Measurements from ENCODE around the gene PCYOX1L.
"Not testable (repeated sequence)": the region's sequence is repeated elsewhere in the genome, so short reads cannot be mapped to it uniquely, and the experiment has no call there.

The PCYOX1L gene

GRCh38 chr5:149389552-149390495 is 32.0 kb downstream of the PCYOX1L start:
- no peak for DNase-seq

- DNase-seq: not testable (repeated sequence)
These were observed 33.2 kb downstream of the PCYOX1L start for GRCh38 chr5:149391076-149391475.

GRCh38 chr5:149391524-149391923 is 33.7 kb downstream of the PCYOX1L start:
- no peak for DNase-seq

DNA sequence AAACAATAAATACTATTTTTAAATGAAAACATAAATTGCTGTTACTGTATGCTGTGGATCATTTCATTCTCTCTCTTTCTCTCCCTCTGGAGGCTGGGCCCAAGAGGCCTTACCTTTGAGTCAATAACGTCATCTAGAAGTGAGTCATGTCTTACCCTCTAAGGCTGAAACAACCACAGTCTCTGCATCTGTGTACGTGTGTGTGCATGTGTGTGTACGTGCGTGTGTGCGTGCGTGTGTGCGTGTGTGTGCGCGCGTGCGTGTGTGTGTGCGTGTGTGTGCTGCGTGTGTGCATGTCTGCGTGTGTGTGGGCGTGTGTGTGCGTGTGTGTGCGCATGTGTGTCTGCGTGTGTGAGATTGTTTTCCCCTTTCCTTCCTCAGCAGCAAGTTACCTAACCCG is 34.9 kb downstream of the PCYOX1L start:
- DNase-seq: no peak

DNA sequence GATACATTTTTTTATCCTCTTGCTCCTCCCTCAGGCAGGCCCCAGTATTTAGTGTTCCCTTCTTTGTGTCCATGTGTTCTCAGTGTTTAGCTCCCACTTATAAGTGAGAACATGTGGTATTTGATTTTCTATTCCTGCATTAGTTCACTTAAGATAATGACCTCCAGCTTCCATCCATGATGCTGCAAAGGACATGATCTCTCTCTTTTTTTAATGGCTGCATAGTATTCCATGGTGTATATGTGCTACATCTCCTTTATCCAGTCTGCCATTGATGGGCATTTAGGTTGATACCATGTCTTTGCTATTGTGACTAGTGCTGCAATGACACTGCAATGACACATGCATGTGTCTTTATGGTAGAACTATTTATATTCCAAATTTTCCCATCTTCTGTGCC is 37.1 kb downstream of the PCYOX1L start:
- DNase-seq: not testable (repeated sequence)

DNA sequence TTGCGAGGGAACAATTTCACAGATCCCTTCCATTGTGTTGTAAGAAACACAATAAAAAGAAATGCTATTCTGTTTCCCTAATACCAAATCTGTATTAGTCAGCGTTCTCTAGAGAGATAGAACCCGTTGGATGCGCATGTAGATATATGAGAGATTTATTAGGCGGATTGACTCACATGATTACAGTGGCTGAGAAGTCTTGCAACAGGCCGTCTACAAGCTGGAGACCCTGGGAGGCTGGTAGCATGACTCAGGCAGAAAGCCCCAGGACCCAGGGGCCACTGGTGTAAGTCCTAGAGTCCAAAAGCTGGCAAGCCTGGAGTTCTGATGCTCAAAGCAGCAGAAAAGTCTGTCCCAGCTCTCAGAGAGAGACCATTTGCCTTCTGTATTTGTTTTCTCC is 39.7 kb downstream of the PCYOX1L start:
- no peak for DNase-seq

- not testable (repeated sequence) for DNase-seq
These were observed 41.0 kb downstream of the PCYOX1L start for GRCh38 chr5:149398747-149399266.

- DNase-seq: no peak
These were observed 41.9 kb downstream of the PCYOX1L start for GRCh38 chr5:149399775-149400174.

DNA sequence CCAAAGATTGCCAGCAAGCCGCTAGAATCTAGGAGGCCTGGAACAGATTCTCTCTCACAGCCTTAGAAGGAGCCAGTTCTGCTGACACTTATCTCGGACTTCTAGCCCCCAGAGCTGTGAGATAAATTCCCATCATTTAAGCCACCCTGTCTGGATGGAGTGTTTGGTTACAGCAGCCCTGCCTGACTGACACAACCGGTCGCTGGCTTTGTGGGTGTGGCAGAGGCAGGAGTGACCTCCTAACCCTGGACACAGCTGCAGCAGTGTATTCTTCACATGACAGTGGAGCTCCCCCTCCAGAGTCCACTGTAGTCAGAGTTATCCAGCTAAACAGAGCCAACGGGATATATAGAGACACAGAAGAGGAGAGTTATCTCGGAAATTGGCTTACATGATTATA is 42.5 kb downstream of the PCYOX1L start:
- DNase-seq: no peak

GRCh38 chr5:149401051-149401450 is 43.2 kb downstream of the PCYOX1L start:
- no peak for DNase-seq

GRCh38 chr5:149402291-149402690 is 44.4 kb downstream of the PCYOX1L start:
- no peak for DNase-seq

DNA sequence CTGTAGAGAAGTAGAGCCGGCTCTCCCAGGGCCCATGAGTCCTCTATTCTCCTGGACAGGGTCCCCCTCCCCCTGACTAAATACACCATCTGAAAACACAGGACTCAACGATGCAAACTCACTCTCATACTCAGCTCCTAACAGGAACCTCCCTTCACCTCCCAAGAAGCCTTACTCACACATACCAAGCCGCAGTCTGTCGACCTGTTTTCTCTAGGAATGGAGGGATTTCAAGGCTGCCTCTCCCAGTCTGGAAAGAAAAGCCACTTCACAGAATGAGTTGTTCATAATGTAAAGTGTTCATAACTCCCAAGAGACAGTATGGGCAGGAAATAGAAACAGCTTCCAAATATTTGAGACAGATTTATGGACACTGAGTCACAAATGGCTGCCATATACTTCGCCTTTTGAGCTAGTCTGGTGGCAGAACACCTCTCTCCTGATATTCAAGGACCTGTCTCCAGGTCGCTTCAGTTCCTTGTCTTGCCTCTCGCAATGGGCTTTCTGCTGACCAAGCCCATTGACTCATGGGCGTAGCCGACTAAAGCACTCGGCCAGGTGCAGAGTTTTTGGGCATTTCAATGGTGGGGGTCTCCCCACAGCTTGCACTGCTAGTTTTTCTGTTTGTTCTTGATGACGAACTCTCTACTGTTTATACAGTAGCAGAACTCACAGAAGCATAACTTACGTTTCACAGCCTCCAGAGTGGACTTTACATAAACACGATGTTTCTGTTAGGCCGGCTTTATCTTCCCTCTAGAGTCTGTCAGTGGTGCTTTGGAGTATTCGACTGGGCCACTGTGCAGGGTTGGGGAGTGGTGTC is 46.3 kb downstream of the PCYOX1L start:
- DNase-seq: no peak

DNA sequence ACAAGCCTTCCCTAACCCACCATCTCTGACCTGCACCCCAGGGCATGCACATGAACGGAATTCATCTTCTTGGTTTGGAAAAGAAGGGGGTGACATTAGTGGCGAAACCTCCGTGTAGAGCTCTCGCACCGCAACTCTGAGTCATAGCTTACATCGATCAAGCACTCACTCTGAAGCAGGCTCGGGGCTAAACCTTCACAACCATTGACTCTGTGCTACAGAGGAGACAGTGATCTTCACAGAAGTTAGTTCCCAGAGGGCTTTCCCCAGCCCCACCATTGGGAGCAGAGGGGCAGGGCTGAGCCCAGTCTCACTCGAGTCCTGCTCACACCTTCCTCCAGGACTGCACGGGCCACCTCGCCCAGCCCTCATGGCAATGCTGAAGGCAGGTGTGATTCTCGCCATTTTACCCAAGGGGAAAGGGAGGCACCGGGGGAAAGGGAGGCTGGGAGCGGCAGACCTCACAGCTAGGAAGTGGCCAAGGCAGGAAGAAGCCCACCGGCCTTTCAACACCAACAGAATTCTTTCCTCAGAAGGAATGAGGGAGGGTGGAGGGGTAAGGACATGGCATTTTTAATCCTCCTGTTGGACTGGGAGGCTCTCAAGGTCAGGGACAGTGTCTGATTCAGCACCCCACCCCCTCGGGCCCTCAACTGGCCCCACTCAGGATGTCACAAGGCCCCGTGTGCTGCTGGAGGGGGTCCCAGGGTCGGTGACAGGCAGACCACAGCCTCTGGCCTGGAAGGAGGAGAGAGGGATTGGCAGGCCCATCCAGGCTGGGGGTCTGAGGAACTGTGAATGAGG is 47.1 kb downstream of the PCYOX1L start:
- no peak for DNase-seq

DNA sequence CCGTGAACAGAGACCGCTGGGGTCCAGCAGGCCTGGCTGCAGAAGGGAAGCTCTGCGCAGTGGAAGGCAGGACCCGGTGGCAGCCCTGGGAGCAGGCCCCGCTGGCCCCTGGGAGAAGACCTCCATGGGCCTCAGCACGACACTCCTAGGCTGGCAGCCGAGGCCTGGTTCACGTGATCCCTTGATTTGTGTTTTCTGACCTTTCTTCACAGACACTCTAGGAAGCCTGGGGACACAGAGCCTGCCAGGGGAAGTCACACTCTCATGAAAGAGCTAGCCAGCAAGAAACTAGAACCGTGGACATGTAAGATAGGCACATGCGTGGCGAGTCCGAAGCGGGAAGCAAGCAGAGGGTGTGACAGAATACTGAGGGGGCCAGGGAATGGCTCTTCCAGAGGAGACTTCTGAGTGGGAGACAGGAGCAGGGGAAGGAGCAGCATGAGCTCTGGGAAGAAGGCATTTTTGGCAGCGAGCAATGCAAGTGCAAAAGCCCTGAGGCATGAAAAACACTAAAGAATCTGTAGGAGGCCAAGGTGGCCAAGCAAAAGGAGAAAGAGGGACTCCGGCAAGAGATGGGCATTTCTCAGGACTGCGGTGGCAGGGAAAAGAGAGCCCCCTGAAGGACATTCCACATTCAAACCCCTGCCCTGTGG is 47.8 kb downstream of the PCYOX1L start:
- DNase-seq: no peak

- no peak for DNase-seq
These were observed 48.5 kb downstream of the PCYOX1L start for GRCh38 chr5:149406203-149406978.

- no peak for DNase-seq
These were observed 49.1 kb downstream of the PCYOX1L start for GRCh38 chr5:149406979-149407306.

DNA sequence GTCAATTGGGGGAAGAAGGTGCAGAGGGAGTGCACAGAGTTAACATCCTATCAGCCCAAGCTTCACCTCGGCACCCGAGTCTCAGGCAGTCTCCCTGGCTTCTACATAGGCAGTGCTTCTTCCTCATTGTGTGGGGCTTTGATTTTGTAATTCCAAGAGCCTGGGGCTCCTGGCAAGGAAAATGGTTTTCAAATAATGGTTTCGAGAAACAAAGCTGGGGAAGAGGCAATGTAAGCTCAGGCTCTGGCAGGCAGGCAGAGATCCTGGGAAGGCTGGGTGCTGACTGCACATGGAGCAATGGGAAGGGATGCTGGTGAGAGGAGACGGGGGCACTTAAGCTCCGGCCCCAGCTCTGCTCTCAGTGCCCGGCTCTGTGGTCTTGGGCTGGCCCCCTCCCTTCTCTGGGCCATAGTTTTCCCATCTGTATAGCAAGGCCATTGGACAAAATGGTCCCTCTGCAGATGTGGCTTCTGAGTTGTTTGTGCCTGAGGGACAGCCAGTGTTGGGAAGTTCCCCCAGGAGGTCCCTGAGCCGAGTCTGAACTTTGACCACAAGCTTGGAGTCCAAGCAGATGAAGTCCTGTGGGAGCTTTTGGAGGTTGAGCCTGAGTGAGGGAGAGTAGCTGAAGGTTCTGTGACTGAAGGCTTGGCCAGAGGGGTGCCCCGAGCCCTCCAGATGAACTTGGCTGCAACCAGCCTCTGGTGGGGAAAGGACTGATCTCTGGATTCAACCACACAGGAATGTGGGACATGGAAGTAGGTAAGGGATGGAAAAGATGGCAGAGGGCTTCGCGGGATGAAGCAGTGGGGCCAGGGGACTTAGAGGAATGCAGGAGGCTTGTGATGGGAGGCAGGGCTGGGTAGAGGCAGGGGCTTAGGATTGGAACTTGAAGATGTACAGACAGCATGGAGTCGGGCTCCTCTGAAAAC is 49.7 kb downstream of the PCYOX1L start:
- DNase-seq: no peak

- DNase-seq: no peak
These were observed 50.6 kb downstream of the PCYOX1L start for GRCh38 chr5:149408252-149409099.

DNA sequence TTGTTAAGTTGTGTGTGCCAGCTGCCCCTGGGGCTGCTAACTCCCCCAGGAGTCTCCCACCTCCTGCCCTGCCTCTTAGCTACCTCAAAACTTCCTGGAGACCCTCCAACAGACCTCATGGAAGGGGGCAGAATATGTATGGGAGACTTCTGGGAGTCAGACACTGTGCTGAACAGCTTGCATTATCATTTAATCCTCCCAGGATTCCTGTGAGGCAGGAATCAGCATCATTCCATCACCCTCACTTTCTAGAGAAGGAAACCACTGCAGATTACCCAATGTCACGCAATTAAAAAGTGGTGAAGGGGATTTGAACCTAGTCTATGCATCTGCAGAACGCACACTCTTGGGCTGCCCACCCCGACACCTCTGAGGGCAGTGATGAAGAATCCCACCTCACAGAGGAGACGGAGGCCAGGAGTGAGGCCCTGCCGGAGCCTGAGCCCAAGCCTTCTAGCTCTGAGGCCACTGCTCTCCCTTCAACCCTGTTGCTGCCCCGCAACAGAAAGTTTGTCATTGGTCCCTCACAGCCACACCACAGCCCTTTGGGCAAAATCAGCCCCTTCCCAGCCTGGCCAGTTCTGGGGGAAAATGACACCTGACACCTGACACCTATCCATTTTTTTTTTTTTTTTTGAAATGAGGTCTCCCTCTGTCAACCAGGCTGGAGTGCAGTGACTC is 51.6 kb downstream of the PCYOX1L start:
- DNase-seq: no peak

Measured in NCI-H1092 treated with DMSO at 0.1 percent for 48 hours (cell line).